ENCODE results near the gene NUP58. TPM values are rescaled to one million over a fixed set of nuclear protein-coding genes. Genes with fewer than 3 reads are reported as not detected.

NUP58 gene
- polyA plus RNA-seq, 1 donor (not counting 4 experiments of a cell fraction or from before 2014, with no cell fraction given) = 51.5 TPM

- Histone ChIP-seq H3K4me2 (ENCODE audit: control insufficient read depth, extremely low read depth, insufficient read depth, low read depth, low read length) (no peak overlapping the region), H2AFZ (ENCODE audit: control insufficient read depth, low read length) (no peak overlapping the region), H3K36me3 (ENCODE audit: control insufficient read depth in 2 of 2, extremely low read depth in 1 of 2, insufficient read depth in 2 of 2, low read length in 2 of 2) (no peaks in the 10 kb centered on the region), H3K27ac (ENCODE audit: control insufficient read depth, insufficient read depth, low read length) (no peak overlapping the region), H3K9me3 (ENCODE audit: control insufficient read depth, low read depth, low read length) (no peaks in the 10 kb centered on the region), H3K9me1 (ENCODE audit: control insufficient read depth, extremely low read depth, insufficient read depth, low read length) (no peaks in the 10 kb centered on the region), H3K4me1 (ENCODE audit: control insufficient read depth, extremely low read depth, insufficient read depth, low read length) (no peaks in the 10 kb centered on the region), H3K79me2 (ENCODE audit: control insufficient read depth, insufficient read depth, low read length) (no peaks in the 10 kb centered on the region), H3K27me3 (ENCODE audit: control insufficient read depth, extremely low read depth, insufficient read depth, low read length) (peaks cover 4% of the 10 kb centered on the region), H4K20me1 (ENCODE audit: control insufficient read depth, extremely low read depth, insufficient read depth, low read length) (no peaks in the 10 kb centered on the region), H3K4me3 (ENCODE audit: control insufficient read depth in 2 of 3, extremely low read depth in 1 of 3, insufficient read depth in 2 of 3, low read depth in 1 of 3, low read length in 3 of 3) (no peak overlapping the region), H3K9ac (ENCODE audit: control insufficient read depth, extremely low read depth, insufficient read depth, low read length) (no peak overlapping the region)
- no peak for FAIRE-seq
- DNase-seq (ENCODE audit: low read depth, low spot score) = no peak
- dilution Hi-C loops (cut with MboI; ENCODE audit: extremely low pct_ligation_motif_present, low sequenced_read_pairs) = no loop called here
- no peak for TF ChIP-seq CTCF (optimal IDR thresholded peaks at IDR 0.05 in 1 of 3, IDR thresholded peaks at IDR 0.05 in 1 of 3, conservative IDR thresholded peaks at IDR 0.05 in 1 of 3; ENCODE audit: extremely low read depth in 1 of 3, insufficient read depth in 2 of 3, low read length in 3 of 3)
- TF ChIP-seq EZH2 (IDR thresholded peaks at IDR 0.05; ENCODE audit: low read length) = no peak
Observed at GRCh38 chr13:25295701-25296100, 5.7 kb upstream of the NUP58 start.

- H3K27me3 ChIP-seq (ENCODE audit: control insufficient read depth, extremely low read depth, insufficient read depth, low read length) = no peaks in the 10 kb centered on the region
- DNase-seq (ENCODE audit: low read depth, low spot score) = no peak
- peak overlapping the region; percentile 81 for H3K4me2 ChIP-seq (ENCODE audit: control insufficient read depth, extremely low read depth, insufficient read depth, low read depth, low read length)
- TF ChIP-seq EZH2 (IDR thresholded peaks at IDR 0.05; ENCODE audit: low read length) = no peak
- TF ChIP-seq CTCF (optimal IDR thresholded peaks at IDR 0.05 in 1 of 3, IDR thresholded peaks at IDR 0.05 in 1 of 3, conservative IDR thresholded peaks at IDR 0.05 in 1 of 3; ENCODE audit: extremely low read depth in 1 of 3, insufficient read depth in 2 of 3, low read length in 3 of 3) = no peak
- peak overlapping the region; percentile 94 for H3K27ac ChIP-seq (ENCODE audit: control insufficient read depth, insufficient read depth, low read length)
- dilution Hi-C loops (cut with MboI; ENCODE audit: extremely low pct_ligation_motif_present, low sequenced_read_pairs) = no loop called here
- H3K36me3 ChIP-seq (ENCODE audit: control insufficient read depth in 2 of 2, extremely low read depth in 1 of 2, insufficient read depth in 2 of 2, low read length in 2 of 2) = peaks cover 3 to 4% of the 10 kb centered on the region in 2 experiments
- H3K4me3 ChIP-seq (ENCODE audit: control insufficient read depth in 2 of 3, extremely low read depth in 1 of 3, insufficient read depth in 2 of 3, low read depth in 1 of 3, low read length in 3 of 3) = peak overlapping the region; percentile 52 to 93 (median 73)
- no peak for FAIRE-seq
- H3K79me2 ChIP-seq (ENCODE audit: control insufficient read depth, insufficient read depth, low read length) = peaks cover 43% of the 10 kb centered on the region
- peak overlapping the region; percentile 76 for H2AFZ ChIP-seq (ENCODE audit: control insufficient read depth, low read length)
- no peaks in the 10 kb centered on the region for H4K20me1 ChIP-seq (ENCODE audit: control insufficient read depth, extremely low read depth, insufficient read depth, low read length)
- H3K9ac ChIP-seq (ENCODE audit: control insufficient read depth, extremely low read depth, insufficient read depth, low read length) = peak overlapping the region; percentile 96
- H3K4me1 ChIP-seq (ENCODE audit: control insufficient read depth, extremely low read depth, insufficient read depth, low read length) = peaks cover 10% of the 10 kb centered on the region
- no peaks in the 10 kb centered on the region for H3K9me3 ChIP-seq (ENCODE audit: control insufficient read depth, low read depth, low read length)
- peaks cover 2% of the 10 kb centered on the region for H3K9me1 ChIP-seq (ENCODE audit: control insufficient read depth, extremely low read depth, insufficient read depth, low read length)
Observed at GRCh38 chr13:25300861-25301346, 521 bp upstream of the NUP58 start.
